Loucy (cell line): Measurements from ENCODE around the gene COL23A1.

Source experiments
- H2AFZ ChIP-seq: fragments of 200-600 bp; sonication (generic); 2 replicates; pipeline ENCODE4 v1.6.0; 2016; ENCODE audit warnings: antibody characterized with exemption, mild to moderate bottlenecking, low read length, moderate library complexity
- H3F3A ChIP-seq: fragments of 200-600 bp; 2 replicates; pipeline ENCODE4 v1.6.0; 2016; ENCODE audit warnings: antibody characterized with exemption, low read depth, mild to moderate bottlenecking
- H3K27me3 ChIP-seq: fragments of 200-600 bp; sonication (generic); 2 replicates; pipeline ENCODE4 v1.6.1; 2014; ENCODE audit warnings: low read length, mild to moderate bottlenecking; ENCODE audit not compliant: insufficient read depth, poor library complexity, severe bottlenecking
- H3K36me3 ChIP-seq: fragments of 200-600 bp; sonication (generic); 2 replicates; pipeline ENCODE4 v1.6.1; 2016; ENCODE audit warnings: low read length; ENCODE audit not compliant: insufficient read depth
- H3K4me1 ChIP-seq: fragments of 200-600 bp; sonication (generic); 2 replicates; pipeline ENCODE4 v1.5.1; 2014; ENCODE audit warnings: low read length, mild to moderate bottlenecking; ENCODE audit not compliant: insufficient read depth, poor library complexity, severe bottlenecking
- H3K4me2 ChIP-seq: fragments of 200-600 bp; sonication (generic); 2 replicates; pipeline ENCODE4 v1.6.0; 2014; ENCODE audit warnings: antibody characterized with exemption, low read length, low read depth, mild to moderate bottlenecking; ENCODE audit not compliant: poor library complexity, severe bottlenecking
- H3K4me3 ChIP-seq: fragments of 200-600 bp; sonication (generic); 2 replicates; pipeline ENCODE4 v1.5.1; 2014; ENCODE audit warnings: low read length, mild to moderate bottlenecking, mixed read lengths; ENCODE audit not compliant: poor library complexity, severe bottlenecking
- H3K79me2 ChIP-seq: fragments of 200-600 bp; sonication (generic); 2 replicates; pipeline ENCODE4 v1.6.1; 2014; ENCODE audit warnings: low read length; ENCODE audit not compliant: insufficient read depth
- H3K9ac ChIP-seq: fragments of 200-600 bp; sonication (generic); 2 replicates; pipeline ENCODE4 v1.6.0; 2014; ENCODE audit warnings: mild to moderate bottlenecking, low read depth, low read length, moderate library complexity; ENCODE audit not compliant: poor library complexity, severe bottlenecking
- H3K9me2 ChIP-seq: fragments of 200-600 bp; sonication (generic); replicated peaks from 2 replicates; pipeline ENCODE4 v1.6.1; 2016; ENCODE audit warnings: low read depth, low read length, mixed read lengths
- H3K9me3 ChIP-seq: fragments of 200-600 bp; sonication (generic); 2 replicates; pipeline ENCODE4 v1.6.1; 2014; ENCODE audit warnings: mild to moderate bottlenecking, antibody characterized with exemption, low read length, low read depth; ENCODE audit not compliant: insufficient read depth
- H4K20me1 ChIP-seq: fragments of 200-600 bp; sonication (generic); 2 replicates; pipeline ENCODE4 v1.6.0; 2014; ENCODE audit warnings: antibody characterized with exemption, low read length, mild to moderate bottlenecking; ENCODE audit not compliant: insufficient read depth, poor library complexity, severe bottlenecking
- CTCF ChIP-seq: fragments of 200-600 bp; sonication (generic); conservative IDR thresholded peaks from 2 replicates; pipeline ENCODE4 v1.5.1; 2014; ENCODE audit warnings: mild to moderate bottlenecking, antibody characterized with exemption, low read length
- EZH2phosphoT487 ChIP-seq: fragments of 200-600 bp; IDR thresholded peaks from 2 replicates; pipeline ENCODE4 v1.6.1; 2018; ENCODE audit warnings: antibody characterized with exemption, mild to moderate bottlenecking, moderate library complexity, borderline replicate concordance

COL23A1 gene

GRCh38 chr5:178346607-178347334 lies 243.4 kb downstream of the COL23A1 start:
- H3K27me3 ChIP-seq: no peaks in the 10 kb centered on the region
- no peaks in the 10 kb centered on the region for H3K9me2 ChIP-seq
- TF ChIP-seq EZH2phosphoT487: no peak
- no peak for TF ChIP-seq CTCF
- no peaks in the 10 kb centered on the region for H3K79me2 ChIP-seq
- no peak overlapping the region for H2AFZ ChIP-seq
- no peaks in the 10 kb centered on the region for H3K4me1 ChIP-seq
- no peak overlapping the region for H3K4me3 ChIP-seq
- H3K9me3 ChIP-seq: no peaks in the 10 kb centered on the region
- no peak overlapping the region for H3K4me2 ChIP-seq
- H4K20me1 ChIP-seq: no peaks in the 10 kb centered on the region
- no peak overlapping the region for H3K9ac ChIP-seq
- H3F3A ChIP-seq: no peaks in the 10 kb centered on the region
- no peaks in the 10 kb centered on the region for H3K36me3 ChIP-seq

GRCh38 chr5:178343306-178343705 lies 246.9 kb downstream of the COL23A1 start:
- Histone ChIP-seq H3K9ac (no peak overlapping the region), H3K27me3 (no peaks in the 10 kb centered on the region), H2AFZ (no peak overlapping the region), H3F3A (no peaks in the 10 kb centered on the region), H3K79me2 (no peaks in the 10 kb centered on the region), H3K4me2 (no peak overlapping the region), H3K4me3 (no peak overlapping the region), H3K36me3 (no peaks in the 10 kb centered on the region), H4K20me1 (no peaks in the 10 kb centered on the region), H3K9me2 (no peaks in the 10 kb centered on the region), H3K9me3 (no peaks in the 10 kb centered on the region), H3K4me1 (no peaks in the 10 kb centered on the region)
- TF ChIP-seq EZH2phosphoT487 (no peak), CTCF (no peak)

GRCh38 chr5:178341851-178342140 lies 248.4 kb downstream of the COL23A1 start:
- no peak overlapping the region for H3K9ac ChIP-seq
- H3K4me2 ChIP-seq: no peak overlapping the region
- H4K20me1 ChIP-seq: no peaks in the 10 kb centered on the region

More at GRCh38 chr5:178341851-178342140, 248.4 kb downstream of the COL23A1 start:
- H3K27me3 ChIP-seq: no peaks in the 10 kb centered on the region
- H2AFZ ChIP-seq: no peak overlapping the region
- H3K4me3 ChIP-seq: no peak overlapping the region
- no peaks in the 10 kb centered on the region for H3K36me3 ChIP-seq
- no peaks in the 10 kb centered on the region for H3K9me2 ChIP-seq
- TF ChIP-seq CTCF (no peak), EZH2phosphoT487 (no peak)
- H3K79me2 ChIP-seq: no peaks in the 10 kb centered on the region
- no peaks in the 10 kb centered on the region for H3K9me3 ChIP-seq
- no peaks in the 10 kb centered on the region for H3K4me1 ChIP-seq
- no peaks in the 10 kb centered on the region for H3F3A ChIP-seq
